Testis (tissue), 2 donors: Measurements from ENCODE around the gene SMAD3.

ENCODE experiments used
- POLR2A ChIP-seq: fragments of 450-650 bp; IDR thresholded peaks from one replicate; pipeline ENCODE4 v1.6.1; 2017; ENCODE audit warnings: antibody characterized with exemption, mild to moderate bottlenecking, moderate library complexity
- TF ChIP-seq, protein P1 (sequence below), 3 experiments: fragments of 450-650 bp in 2 of 3; fragments of 200-600 bp in 1 of 3; sonication (generic) in 1 of 3; IDR thresholded peaks; one replicate each; pipeline ENCODE4 v1.5.1; 2016 to 2019; ENCODE audit warnings: antibody characterized with exemption in 3 of 3, mild to moderate bottlenecking in 2 of 3, moderate library complexity in 1 of 3

DNA sequence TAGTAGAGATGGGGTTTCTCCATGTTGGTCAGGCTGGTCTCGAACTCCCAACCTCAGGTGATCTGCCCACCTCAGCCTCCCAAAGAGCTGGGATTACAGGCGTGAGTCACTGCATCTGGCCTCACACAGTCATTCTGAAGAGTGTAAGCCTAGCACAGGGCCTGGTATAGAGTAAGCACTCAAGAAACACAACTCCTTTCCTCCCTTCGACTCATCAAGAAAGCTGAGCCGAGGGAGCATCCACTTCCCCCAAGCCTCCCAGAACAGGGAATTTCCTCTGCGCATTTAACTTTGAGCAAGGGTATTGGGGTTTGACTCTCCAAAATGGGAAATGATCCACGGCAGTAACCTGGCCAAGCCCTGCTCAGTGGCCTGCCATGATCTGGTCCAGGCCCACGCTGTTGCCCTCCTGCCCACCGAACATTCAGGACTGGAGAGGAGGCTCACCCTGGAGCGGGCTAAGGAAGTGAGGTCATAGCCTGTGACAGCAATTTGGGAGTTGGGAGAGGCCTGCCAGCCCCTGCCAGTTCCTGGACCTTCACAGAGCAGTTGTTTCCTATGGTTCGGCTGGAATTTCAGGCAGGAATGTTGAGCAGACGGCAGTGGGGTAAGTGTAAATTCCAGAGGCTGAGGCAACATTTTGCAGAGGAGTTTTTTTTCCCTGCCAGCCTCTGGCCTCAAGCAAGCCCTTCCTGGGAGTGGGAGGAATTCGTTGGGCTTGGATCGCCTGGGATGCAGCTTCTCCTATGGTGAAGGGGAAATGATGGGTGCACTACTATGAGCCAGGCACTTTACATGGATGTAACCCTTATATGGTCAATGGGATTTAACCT, 21.2 kb upstream of the SMAD3 start:
- no peak for TF ChIP-seq POLR2A
- TF ChIP-seq, protein P1, sequence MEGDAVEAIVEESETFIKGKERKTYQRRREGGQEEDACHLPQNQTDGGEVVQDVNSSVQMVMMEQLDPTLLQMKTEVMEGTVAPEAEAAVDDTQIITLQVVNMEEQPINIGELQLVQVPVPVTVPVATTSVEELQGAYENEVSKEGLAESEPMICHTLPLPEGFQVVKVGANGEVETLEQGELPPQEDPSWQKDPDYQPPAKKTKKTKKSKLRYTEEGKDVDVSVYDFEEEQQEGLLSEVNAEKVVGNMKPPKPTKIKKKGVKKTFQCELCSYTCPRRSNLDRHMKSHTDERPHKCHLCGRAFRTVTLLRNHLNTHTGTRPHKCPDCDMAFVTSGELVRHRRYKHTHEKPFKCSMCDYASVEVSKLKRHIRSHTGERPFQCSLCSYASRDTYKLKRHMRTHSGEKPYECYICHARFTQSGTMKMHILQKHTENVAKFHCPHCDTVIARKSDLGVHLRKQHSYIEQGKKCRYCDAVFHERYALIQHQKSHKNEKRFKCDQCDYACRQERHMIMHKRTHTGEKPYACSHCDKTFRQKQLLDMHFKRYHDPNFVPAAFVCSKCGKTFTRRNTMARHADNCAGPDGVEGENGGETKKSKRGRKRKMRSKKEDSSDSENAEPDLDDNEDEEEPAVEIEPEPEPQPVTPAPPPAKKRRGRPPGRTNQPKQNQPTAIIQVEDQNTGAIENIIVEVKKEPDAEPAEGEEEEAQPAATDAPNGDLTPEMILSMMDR (IDR thresholded peaks at IDR 0.05) = no peak
